Spleen (tissue), 11 donors: ENCODE measurements around the gene YEATS2. TPM values are rescaled to one million over a fixed set of nuclear protein-coding genes. Genes with fewer than 3 reads are reported as not detected.

Experiments
- DNase-seq: peaks from one replicate; pipeline ENCODE4 v3.0.0-alpha.2; 2020
- H3K27ac ChIP-seq, 8 donors: fragments of 200-600 bp; sonication (generic) in 7 of 8; 1 replicate in 4 of 8; 2 replicates in 4 of 8; pipeline versions ENCODE4 v1.5.0 to v1.8.0; 2016 to 2021; ENCODE audit warnings: inconsistent platforms in 4 of 8, mild to moderate bottlenecking in 4 of 8, moderate library complexity in 1 of 8
- H3K27me3 ChIP-seq, 7 donors: fragments of 200-600 bp; sonication (generic) in 6 of 7; replicated peaks in 1 of 7; 1 replicate in 4 of 7; 2 replicates in 3 of 7; pipeline versions ENCODE4 v1.5.0 to v1.8.0; 2016 to 2021; ENCODE audit warnings: inconsistent platforms in 3 of 7, mild to moderate bottlenecking in 1 of 7
- H3K36me3 ChIP-seq, 6 donors: fragments of 200-600 bp; sonication (generic) in 5 of 6; 1 replicate in 4 of 6; 2 replicates in 2 of 6; pipeline versions ENCODE4 v1.5.0 to v1.8.0; 2016 to 2021; ENCODE audit warnings: inconsistent platforms in 2 of 6
- H3K4me1 ChIP-seq, 6 donors: fragments of 200-600 bp; sonication (generic) in 5 of 6; 1 replicate in 3 of 6; 2 replicates in 3 of 6; pipeline versions ENCODE4 v1.5.0 to v1.8.0; 2016 to 2021; ENCODE audit warnings: inconsistent platforms in 3 of 6
- H3K4me3 ChIP-seq, 8 donors: fragments of 200-600 bp; sonication (generic) in 7 of 8; 1 replicate in 4 of 8; 2 replicates in 4 of 8; pipeline versions ENCODE4 v1.5.0 to v1.8.0; 2016 to 2021; ENCODE audit warnings: inconsistent platforms in 4 of 8, mild to moderate bottlenecking in 4 of 8, moderate library complexity in 2 of 8
- H3K9me3 ChIP-seq, 8 donors: fragments of 200-600 bp; sonication (generic) in 7 of 8; 1 replicate in 4 of 8; 2 replicates in 4 of 8; pipeline versions ENCODE4 v1.5.0 to v1.8.0; 2016 to 2021; ENCODE audit warnings: inconsistent platforms in 4 of 8
- CTCF ChIP-seq, 11 experiments: fragments of 200-600 bp in 7 of 11; fragments of 450-650 bp in 4 of 11; sonication (generic) in 4 of 11; IDR thresholded peaks in 8 of 11; conservative IDR thresholded peaks in 3 of 11; 1 replicate in 7 of 11; 2 replicates in 4 of 11; pipeline versions ENCODE4 v1.4.0 to v1.8.0; 2016 to 2021; ENCODE audit warnings: antibody characterized with exemption in 11 of 11, inconsistent platforms in 4 of 11, mild to moderate bottlenecking in 1 of 11
- POLR2A ChIP-seq, 3 donors: fragments of 450-650 bp; IDR thresholded peaks; one replicate each; pipeline ENCODE4 v1.5.1; 2017; ENCODE audit warnings: antibody characterized with exemption in 3 of 3, mild to moderate bottlenecking in 1 of 3
- POLR2AphosphoS5 ChIP-seq, 3 donors: sonication (generic); formaldehyde crosslinking; IDR thresholded peaks; one replicate each; pipeline ENCODE4 v1.5.1; 2017; ENCODE audit warnings: antibody characterized with exemption in 3 of 3
- WGBS, 5 donors: extraction: QIAGEN DNeasy Blood & Tissue Kit in 3 of 5; methylation state at CpG; one replicate each; pipeline versions ENCODE4 v1.1.5 to v1.1.7; 2013 to 2018; 5-methylcytosine and 5-hydroxymethylcytosine counted together
- intact Hi-C: fragments of 100-400 bp; cut with DNase I; formaldehyde crosslinking; loops from one replicate; pipeline ENCODE4 v1.15.0; 2023; ENCODE audit warnings: low total_unique reads
- polyA plus RNA-seq, 3 donors: library from polyadenylated mRNA; stranded (reverse); fragments of 200-250 nt; gene quantifications; one replicate each; pipeline ENCODE4 v1.2.1, GENCODE V29; 2013
- total RNA-seq, 7 donors: library from RNA; depleted of rRNA in 3 of 7; stranded (reverse); fragments of >200 nt in 3 of 7; fragmentation: NEBNext Ultra II Directional in 4 of 7; extraction: Animal tissue kit (Norgen Biotek cat#: 25700) in 4 of 7; gene quantifications; one replicate each; pipeline versions ENCODE4 v1.1.0 to v1.2.1, GENCODE V29; 2016 to 2021
- donor health status: healthy with polysubstance abuse.
- donor health status: DM: no; HTN: no; CAD: no; lungs with moderate emphysema.
- donor health status: DM: no; HTN: no; CAD: no.
- donor health status: Bipolar disorder and iron deficiency.
- donor health status: healthy.
- donor health status: DM: no; HTN: no; CAD: no.
- donor health status: DM: yes; HTN: yes; CAD: no.

YEATS2 gene
- total and polyA plus RNA-seq, 10 donors: 4.6 to 33.5 (median 24.9) TPM

GRCh38 chr3:183824761-183825455 lies 127.3 kb downstream of the YEATS2 start:
- no peaks in the 10 kb centered on the region for H3K9me3 ChIP-seq
- H3K27me3 ChIP-seq: peaks cover 0 to 14% (median 0%) of the 10 kb centered on the region in 7 donors
- peak overlapping the region in 2 of 8 donors; percentile 27 to 45 for H3K27ac ChIP-seq
- peak overlapping the region; percentile 53 to 80 (median 58) for H3K4me3 ChIP-seq
- H3K36me3 ChIP-seq: peaks cover 0 to 26% (median 9%) of the 10 kb centered on the region in 6 donors
- TF ChIP-seq CTCF (IDR thresholded peaks at IDR 0.05 in 8 of 11, conservative IDR thresholded peaks at IDR 0.05 in 3 of 11) (no peak), POLR2AphosphoS5 (IDR thresholded peaks at IDR 0.05) (peak in 1 of 3 donors; percentile 27)
- peaks cover 13 to 28% (median 21%) of the 10 kb centered on the region in 6 donors for H3K4me1 ChIP-seq
- WGBS, 5 donors: 0 to 3% (median 1%) methylated on average over 12 to 88 of the region's 88 CpGs
- DNase-seq: peak; percentile 77
- intact Hi-C loops: no loop called here

- TF ChIP-seq POLR2A (IDR thresholded peaks at IDR 0.05) (no peak), CTCF (IDR thresholded peaks at IDR 0.05 in 8 of 11, conservative IDR thresholded peaks at IDR 0.05 in 3 of 11) (peak in 4 of 11 experiments; percentile 10 to 40 (median 24)), POLR2AphosphoS5 (IDR thresholded peaks at IDR 0.05) (peak in 2 of 3 donors; percentile 19 to 54)
- peak within 1 kb of the TSS; percentile 53 to 80 (median 58) for H3K4me3 ChIP-seq
- peak within 1 kb of the TSS in 5 of 8 donors; percentile 7 to 45 (median 27) for H3K27ac ChIP-seq
- peak; percentile 84 for DNase-seq
- intact Hi-C loops: no loop called here
- peaks cover 0 to 14% (median 0%) of the 10 kb centered on the region in 7 donors for H3K27me3 ChIP-seq
- 4 to 7% (median 6%) methylated on average over 23 to 69 of the region's 69 CpGs for WGBS, 5 donors
- H3K4me1 ChIP-seq: peaks cover 13 to 28% (median 21%) of the 10 kb centered on the region in 6 donors
- H3K9me3 ChIP-seq: no peaks in the 10 kb centered on the region
- H3K36me3 ChIP-seq: peaks cover 0 to 33% (median 15%) of the 10 kb centered on the region in 6 donors
Measured at GRCh38 chr3:183825456-183826161, 128.0 kb downstream of the YEATS2 start, which contains the start of gene MAP6D1. Gene MAP6D1 (minus strand): TSS chr3:183825577. CDS start chr3:183825547, 30 bp downstream.

- H3K27ac ChIP-seq: no peak overlapping the region
- TF ChIP-seq POLR2A (IDR thresholded peaks at IDR 0.05): no peak
- no peak for TF ChIP-seq CTCF (IDR thresholded peaks at IDR 0.05 in 8 of 11, conservative IDR thresholded peaks at IDR 0.05 in 3 of 11)
- no peak for TF ChIP-seq POLR2AphosphoS5 (IDR thresholded peaks at IDR 0.05)
- H3K4me1 ChIP-seq: peaks cover 13 to 28% (median 21%) of the 10 kb centered on the region in 6 donors
- H3K4me3 ChIP-seq: no peak overlapping the region
- H3K36me3 ChIP-seq: peaks cover 0 to 44% (median 24%) of the 10 kb centered on the region in 6 donors
- peak; percentile 67 for DNase-seq
- WGBS, 5 donors: 91 to 95% (median 94%) methylated on average over 14 of the region's 14 CpGs
- intact Hi-C loops: no loop called here
- H3K27me3 ChIP-seq: peaks cover 0 to 14% (median 0%) of the 10 kb centered on the region in 7 donors
- H3K9me3 ChIP-seq: no peaks in the 10 kb centered on the region
Measured at GRCh38 chr3:183826448-183827250, 129.1 kb downstream of the YEATS2 start.
